Heart left ventricle (tissue), 13 donors: ENCODE results near the gene ADGRL3.

Experiments
- POLR2A ChIP-seq, 2 donors: fragments of 450-650 bp; IDR thresholded peaks; one replicate each; pipeline ENCODE4 v1.6.1; 2017; ENCODE audit warnings: antibody characterized with exemption in 2 of 2, mild to moderate bottlenecking in 2 of 2, moderate library complexity in 2 of 2
- TF ChIP-seq, protein P1 (sequence below), 12 donors: fragments of 200-600 bp; sonication (generic) in 4 of 12; IDR thresholded peaks; one replicate each; pipeline versions ENCODE4 v1.5.0 to v1.8.0; 2018 to 2022; ENCODE audit warnings: antibody characterized with exemption in 12 of 12, mild to moderate bottlenecking in 5 of 12
- donor health status: ischemic (EF 13 %, LVEDD 7.1; RV severe dilation, severe dysfunction).
- donor health status: DM: no; HTN: yes; CAD: no.
- donor health status: DM: no; HTN: no; CAD: no.
- donor health status: ischemic (EF 25% LVEDD 6.9; RV normal size, moderate dysfunction).
- donor health status: ischemic (EF 25% LVEDD 5.7; RV mildly dilated, moderate dysfunction).
- donor health status: ischemic (EF 35%, LVEDD 5.7; RV mildly dilated, moderate dysfunction).
- donor health status: nonischemic (EF 11% LVEDD 7.7; RV severe dilation, severe dysfunction).
- donor health status: DM: yes; HTN: yes; CAD: no.
- donor health status: PGD.
- donor health status: ischemic (EF 29% LVEDD 5.4; RV normal size, mild dysfunction).
- donor health status: nonischemic (EF 23%, LVEDD 6.1; RV moderate dilation, normal function).

DNA sequence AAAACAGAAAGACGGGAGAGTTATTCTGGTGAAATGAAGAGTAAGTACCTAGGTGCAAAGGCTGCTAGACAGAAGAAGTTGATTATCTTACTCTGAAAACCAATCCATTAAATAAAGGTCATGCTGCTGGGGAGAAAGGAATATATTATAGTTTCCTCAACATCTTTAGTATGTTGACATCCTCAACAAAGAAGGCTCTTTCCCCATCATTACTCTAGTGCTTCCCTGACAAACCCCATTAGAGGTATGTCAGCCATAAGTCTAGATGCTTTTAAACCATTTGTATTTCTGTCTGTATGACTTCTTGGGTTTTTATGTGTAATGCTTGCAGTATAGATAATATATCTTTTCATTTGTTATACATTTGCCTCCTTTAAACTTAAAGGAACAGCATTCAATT, 75.9 kb downstream of the ADGRL3 start:
- TF ChIP-seq, protein P1, sequence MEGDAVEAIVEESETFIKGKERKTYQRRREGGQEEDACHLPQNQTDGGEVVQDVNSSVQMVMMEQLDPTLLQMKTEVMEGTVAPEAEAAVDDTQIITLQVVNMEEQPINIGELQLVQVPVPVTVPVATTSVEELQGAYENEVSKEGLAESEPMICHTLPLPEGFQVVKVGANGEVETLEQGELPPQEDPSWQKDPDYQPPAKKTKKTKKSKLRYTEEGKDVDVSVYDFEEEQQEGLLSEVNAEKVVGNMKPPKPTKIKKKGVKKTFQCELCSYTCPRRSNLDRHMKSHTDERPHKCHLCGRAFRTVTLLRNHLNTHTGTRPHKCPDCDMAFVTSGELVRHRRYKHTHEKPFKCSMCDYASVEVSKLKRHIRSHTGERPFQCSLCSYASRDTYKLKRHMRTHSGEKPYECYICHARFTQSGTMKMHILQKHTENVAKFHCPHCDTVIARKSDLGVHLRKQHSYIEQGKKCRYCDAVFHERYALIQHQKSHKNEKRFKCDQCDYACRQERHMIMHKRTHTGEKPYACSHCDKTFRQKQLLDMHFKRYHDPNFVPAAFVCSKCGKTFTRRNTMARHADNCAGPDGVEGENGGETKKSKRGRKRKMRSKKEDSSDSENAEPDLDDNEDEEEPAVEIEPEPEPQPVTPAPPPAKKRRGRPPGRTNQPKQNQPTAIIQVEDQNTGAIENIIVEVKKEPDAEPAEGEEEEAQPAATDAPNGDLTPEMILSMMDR (IDR thresholded peaks at IDR 0.05) = no peak
- TF ChIP-seq POLR2A (IDR thresholded peaks at IDR 0.05) = no peak
